HG03175 (cell line): ENCODE results near the gene SPTBN4.
"Not testable (repeated sequence)": the region's sequence is repeated elsewhere in the genome, so short reads cannot be mapped to it uniquely, and the experiment has no call there.

ENCODE experiments used
- ATAC-seq: cut with Tn5 transposase; IDR thresholded peaks from one replicate; pipeline ENCODE4 v1.9.1; 2021; ENCODE audit warnings: mild to moderate bottlenecking, moderate library complexity; ENCODE audit not compliant: unreplicated experiment

Gene SPTBN4

DNA sequence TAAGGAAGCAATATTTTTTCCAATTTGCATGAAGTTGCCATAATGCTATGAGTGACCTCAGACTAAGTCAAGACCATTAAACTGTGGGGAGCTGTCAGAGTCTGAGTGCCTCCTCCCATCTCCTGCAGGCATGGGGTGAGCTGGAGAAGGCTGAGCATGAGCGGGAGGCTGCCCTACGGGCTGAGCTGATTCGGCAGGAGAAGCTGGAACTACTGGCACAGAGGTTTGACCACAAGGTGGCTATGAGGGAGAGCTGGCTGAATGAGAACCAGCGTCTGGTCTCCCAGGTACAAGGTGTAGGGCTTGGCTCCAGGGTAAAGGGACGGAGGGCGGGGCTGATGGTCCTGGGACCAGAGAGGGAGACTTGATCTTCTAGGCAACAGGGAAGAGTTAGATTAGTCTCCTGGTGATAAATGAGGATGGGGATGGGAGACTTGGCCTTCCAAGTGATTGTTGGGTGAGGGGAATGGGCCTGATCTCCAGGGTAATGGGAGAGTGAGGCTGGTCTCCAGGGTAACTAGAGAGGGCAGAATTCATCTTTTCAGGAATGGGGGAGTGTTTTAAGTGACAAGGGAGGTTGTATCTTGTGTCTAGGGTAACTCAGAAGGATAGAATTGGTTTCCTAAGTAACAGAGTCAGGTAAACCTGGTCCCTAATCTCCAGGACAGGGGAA, 36.0 kb downstream of the SPTBN4 start:
- ATAC-seq: no peak

DNA sequence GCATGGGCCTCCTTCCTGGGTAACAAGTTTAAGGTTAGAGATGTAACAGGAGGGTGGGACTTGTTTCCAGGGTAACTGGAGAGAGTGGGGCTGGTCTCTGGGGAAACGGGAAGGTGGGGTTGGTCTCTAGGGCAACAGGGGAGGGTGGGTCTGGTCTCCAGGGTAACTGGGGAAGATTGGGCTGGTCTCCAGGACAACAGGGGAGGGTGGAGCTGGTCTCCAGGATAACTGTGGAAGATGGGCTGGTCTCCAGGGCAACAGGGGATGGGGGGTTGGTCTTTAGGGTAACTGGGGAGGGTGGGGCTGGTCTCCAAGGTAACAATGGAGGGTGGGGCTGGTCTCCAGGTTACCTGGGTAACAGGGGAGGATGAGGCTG, 36.5 kb downstream of the SPTBN4 start:
- ATAC-seq: no peak

DNA sequence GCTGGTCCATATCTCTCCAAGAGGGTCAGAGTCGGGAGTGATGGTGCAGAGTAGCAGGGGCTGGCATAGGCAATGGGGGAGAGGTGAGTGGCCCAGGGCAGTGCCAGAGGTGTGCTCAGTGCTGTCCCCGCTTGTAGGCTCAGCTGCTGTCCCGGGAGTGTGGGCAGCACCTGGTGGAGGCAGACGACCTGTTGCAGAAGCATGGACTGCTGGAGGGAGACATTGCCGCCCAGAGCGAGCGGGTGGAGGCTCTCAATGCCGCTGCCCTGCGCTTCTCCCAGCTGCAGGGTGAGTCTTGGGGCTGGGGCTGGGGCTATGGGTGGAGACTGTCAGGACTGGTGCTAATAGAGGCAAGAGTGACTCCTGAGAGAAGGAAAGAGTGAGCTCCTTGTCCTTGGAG, 39.3 kb downstream of the SPTBN4 start:
- ATAC-seq: no peak

- no peak for ATAC-seq
These were observed 41.1 kb downstream of the SPTBN4 start for GRCh38 chr19:40507892-40508291.

- ATAC-seq: no peak
These were observed 42.0 kb downstream of the SPTBN4 start for GRCh38 chr19:40508739-40509260.

DNA sequence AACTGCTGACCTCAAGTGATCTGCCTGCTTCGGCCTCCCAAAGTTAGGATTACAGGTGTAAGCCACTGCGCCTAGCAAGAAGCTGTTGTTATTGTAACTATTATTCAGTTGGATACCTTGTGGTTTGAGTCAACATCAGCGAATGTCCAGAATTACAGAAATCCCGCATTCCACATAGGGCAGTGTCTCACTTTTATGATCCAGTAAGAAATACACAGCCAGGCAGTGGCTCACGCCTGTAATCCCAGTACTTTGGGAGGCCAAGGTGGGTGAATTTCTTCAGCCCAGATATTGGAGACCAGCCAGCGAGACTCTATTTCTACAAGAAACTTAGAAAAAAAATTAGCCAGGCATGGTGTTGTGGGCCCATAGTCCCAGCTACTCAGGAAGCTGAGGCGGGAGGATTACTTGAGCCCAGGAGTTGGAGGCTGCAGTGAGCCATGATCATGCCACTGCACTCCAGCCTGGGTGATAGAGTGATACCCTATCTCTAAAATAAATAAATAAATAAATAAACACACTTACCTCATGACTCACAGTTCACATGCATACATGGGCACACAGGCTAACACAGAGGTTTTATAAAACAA, 43.8 kb downstream of the SPTBN4 start:
- no peak for ATAC-seq

DNA sequence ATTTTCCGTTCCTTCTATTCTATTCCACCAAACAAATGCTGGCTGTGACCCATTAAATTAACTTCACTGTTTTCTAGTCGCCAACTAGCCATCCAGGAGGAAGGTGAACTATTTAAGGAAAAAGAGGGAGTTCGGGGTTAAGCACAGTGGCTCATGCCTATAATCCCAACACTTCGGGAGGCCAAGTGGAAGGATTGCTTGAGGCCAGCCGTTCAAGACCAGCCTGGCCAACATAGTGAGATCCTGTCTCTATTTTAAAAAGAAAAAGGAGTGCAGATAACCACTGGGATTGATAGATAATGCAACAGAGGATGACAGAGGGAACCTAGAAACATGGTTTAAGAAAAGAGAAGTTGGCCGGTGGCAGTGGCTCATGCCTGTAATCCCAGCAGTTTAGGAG, 44.7 kb downstream of the SPTBN4 start:
- no peak for ATAC-seq

- no peak for ATAC-seq
These were observed 45.3 kb downstream of the SPTBN4 start for GRCh38 chr19:40512110-40512472.

- ATAC-seq: no peak
These were observed 45.9 kb downstream of the SPTBN4 start for GRCh38 chr19:40512473-40513344.

DNA sequence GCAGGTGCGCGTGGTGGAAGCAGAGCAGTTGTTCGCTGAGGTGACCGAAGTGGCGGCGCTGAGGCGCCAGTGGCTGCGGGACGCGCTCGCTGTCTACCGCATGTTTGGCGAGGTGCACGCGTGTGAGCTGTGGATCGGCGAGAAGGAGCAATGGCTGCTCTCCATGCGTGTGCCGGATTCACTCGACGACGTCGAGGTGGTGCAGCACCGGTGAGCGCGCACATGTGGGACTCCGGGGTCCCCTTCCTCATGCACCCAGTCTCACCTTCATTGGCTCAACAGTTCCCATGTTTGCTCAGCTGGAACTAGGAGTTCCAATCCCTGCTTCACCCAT, 46.5 kb downstream of the SPTBN4 start:
- ATAC-seq: no peak

DNA sequence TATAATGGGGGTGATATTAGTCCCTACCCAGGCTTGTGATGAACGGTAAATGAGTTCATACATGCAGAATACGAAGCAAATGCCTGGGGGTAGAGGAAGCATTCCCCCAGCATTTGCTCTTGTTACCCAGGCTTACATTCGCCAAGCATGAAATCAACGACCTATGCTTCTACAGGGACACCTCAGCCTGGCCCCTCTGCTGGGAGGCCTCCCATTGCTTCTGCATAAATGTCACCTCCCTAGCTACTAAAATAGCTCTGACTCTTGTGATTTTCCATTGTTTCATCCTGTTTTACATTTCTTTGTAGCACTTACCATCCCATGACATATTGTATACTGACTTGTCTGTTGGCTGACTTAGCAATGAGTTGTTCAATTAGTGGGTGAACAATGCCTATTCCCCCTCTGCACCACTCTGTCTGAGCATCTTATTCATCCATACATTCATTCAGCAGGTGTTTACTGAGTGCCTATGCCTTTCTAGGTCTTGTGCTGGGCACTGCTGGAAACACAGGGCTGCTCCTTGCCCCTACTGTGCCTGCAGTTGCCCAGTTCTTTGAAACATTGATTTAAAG, 47.0 kb downstream of the SPTBN4 start:
- no peak for ATAC-seq

DNA sequence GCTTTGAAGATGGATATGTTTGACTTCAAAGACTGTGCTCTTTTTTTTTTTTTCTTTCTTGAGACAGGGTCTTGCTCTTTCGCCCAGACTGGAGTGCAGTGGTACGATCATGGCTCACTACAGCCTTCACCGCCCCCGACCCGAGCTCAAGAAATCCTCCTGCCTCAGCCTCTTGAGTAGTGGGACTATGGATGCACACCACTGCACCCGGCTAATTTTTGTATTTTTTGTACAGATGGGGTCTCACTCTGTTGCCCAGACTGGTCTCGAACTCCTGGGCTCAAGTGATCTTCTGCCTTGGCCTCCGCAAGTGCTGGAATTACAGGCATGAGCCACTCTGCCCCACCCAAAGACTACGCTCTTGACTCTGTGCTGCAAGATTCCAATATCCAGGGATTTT, 50.4 kb downstream of the SPTBN4 start:
- ATAC-seq: no peak

DNA sequence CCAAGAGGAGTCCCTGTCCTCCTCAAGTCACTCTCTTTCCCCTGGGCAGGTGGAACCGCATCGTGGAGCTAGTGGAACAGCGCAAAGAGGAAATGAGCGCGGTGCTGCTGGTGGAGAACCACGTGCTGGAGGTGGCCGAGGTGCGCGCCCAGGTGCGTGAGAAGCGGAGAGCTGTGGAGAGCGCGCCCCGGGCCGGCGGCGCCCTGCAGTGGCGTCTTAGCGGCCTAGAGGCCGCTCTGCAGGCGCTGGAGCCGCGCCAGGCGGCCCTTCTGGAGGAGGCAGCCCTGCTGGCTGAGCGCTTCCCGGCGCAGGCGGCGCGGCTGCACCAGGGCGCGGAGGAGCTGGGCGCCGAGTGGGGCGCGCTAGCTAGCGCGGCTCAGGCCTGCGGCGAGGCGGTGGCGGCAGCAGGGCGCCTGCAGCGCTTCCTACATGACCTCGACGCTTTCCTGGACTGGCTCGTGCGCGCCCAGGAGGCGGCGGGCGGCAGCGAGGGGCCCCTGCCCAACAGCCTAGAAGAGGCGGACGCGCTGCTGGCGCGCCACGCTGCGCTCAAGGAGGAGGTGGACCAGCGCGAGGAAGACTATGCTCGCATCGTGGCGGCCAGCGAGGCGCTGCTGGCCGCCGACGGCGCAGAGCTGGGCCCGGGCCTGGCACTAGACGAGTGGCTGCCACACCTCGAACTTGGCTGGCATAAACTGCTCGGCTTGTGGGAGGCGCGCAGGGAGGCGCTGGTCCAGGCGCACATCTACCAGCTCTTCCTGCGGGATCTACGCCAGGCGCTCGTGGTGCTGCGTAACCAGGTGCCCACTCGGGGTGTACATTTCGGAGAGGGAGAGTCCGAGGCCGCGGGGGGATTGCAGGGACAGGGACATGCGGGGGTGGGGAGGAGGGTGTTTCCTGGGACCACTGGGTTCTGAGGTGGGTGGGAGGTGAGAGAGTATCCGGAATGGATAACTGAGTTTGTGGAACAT, 52.8 kb downstream of the SPTBN4 start:
- ATAC-seq: no peak

DNA sequence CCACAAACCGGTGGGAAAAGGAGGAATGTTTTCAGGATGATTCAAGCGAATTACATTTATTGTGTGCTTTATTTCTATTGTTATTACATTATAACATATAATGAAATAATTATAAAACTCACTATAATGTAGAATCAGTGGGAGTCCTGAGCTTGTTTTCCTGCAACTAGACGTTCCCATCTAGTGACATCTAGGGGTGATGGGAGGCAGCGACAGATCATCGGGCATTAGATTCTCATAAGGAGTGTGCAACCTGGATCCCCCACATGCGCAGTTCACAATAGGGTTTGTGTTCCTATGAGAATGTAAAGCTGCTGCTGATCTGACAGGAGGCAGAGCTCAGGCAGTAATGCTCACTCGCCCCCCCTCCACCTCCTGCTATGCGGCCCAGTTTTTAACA, 54.5 kb downstream of the SPTBN4 start:
- no peak for ATAC-seq

DNA sequence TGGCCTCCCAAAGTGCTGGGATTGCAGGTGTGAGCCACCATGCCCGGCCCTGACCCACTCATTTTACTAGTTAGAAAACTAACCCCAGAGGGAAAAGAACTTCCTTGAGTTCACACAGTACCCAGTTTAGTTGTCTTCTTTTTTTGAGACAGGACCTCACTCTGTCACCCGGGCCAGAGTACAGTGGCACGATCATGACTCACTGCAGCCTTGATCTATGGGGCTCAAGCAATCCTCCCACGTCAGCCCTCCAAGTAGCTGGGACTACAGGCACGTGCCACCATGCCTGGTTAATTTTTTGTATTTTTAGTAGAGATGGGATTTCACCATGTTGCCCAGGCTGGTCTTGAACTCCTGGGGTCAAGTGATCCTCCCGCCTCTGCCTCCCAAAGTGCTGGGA, 55.1 kb downstream of the SPTBN4 start:
- not testable (repeated sequence) for ATAC-seq

DNA sequence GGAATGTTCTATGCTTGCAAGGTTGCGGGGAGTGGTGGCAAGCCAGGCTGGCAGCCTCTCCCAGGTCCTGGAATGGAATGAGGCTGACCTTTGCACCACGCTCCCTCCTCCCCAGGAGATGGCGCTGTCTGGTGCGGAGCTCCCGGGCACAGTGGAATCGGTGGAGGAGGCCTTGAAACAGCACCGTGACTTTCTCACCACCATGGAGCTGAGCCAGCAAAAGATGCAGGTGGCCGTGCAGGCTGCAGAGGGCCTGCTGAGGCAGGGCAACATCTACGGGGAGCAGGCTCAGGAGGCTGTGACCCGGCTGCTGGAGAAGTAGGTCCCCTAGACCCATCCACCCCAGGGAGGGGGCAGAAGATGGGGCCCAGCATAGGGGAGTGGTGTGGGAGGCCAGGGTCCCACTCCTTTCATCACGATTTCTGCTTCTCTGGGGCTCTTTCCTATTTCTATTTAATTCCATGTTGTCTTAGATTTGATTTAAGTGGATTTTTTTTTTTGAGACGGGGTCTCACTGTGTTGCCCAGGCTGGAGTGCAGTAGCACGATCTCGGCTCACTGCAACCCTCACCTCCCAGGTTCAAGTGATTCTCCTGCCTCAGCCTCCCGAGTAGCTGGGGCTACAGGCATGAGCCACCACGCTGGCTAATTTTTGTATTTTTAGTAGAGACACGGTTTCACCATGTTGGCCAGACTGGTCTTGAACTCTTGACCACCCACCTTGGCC, 56.7 kb downstream of the SPTBN4 start:
- ATAC-seq: no peak

DNA sequence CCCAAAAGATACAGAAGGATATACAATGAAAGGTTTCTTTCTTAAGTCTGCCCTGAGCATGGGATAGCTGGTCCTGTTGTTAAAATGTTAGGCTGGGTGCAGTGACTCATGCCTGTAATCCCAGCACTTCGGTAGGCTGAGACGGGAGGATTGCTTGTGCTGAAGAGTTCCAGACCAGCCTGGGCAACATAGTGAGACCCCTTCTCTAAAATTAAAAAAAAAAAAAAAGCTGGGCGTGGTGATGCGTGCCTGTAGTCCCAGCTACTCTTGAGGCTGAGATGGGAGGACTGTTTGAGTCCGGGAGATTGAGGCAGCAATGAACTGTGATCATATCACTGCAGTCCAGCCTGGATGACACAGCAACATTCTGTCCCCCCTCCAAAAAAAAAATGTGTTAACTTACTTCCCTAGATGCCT, 57.3 kb downstream of the SPTBN4 start:
- no peak for ATAC-seq

DNA sequence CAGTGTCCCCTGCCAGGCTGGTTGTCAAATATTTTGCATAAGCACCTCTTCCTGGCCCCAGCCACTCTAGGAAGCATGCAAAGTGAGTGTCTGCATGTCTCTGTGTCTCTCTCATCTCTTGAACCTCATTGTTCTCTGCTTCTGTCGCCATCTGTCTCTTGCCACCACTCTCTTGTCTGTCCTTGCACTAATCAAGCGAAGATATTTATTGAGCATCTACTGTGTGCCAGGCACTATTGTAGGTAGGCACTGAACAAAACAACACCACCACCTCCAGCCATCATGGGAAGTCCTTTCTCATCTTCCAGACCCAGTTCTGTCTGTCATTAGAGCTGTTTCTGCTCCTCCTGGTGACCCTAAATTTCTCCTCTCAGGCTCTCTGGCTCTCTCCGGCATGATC, 57.9 kb downstream of the SPTBN4 start:
- ATAC-seq: no peak

DNA sequence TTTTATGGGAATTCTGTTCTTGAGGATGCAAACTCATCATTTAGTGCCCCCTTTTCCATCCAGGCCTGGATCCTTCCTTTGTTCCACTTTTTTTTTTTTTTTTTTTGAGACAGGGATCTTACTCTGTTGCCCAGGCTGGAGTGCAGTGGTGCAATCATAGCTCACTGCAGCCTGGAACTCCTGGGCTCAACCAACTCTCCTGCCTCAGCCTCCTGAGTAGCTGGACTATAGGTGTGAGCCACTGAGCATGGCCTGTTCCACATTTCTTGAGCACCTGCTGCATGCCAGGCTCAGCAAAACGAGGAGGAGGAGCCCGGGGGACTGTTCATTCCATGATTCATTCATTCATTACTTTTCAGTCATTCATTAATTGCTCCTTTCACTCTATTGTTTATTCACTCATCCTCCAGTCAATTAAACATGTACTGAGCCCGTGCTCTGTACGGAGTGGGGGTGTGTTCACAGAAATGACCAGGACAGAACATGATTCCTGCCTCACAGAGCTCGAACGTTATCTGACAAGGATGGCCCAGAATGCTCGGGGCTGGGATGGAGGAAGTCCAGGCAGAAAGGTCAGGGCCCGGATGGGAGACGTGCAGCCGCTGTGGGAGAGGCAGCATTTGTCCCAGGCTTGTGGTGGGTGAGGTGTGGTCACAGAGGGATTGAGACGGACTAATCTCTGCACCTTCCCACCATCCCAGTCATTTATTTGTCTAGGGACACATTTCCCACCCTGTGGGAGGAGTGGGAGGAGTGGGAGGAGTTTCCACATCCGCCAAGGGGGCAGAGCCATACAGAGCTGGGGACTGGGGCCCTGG, 58.6 kb downstream of the SPTBN4 start:
- ATAC-seq: no peak
